Panc1 (cell line): ENCODE data around the gene TMEM115. TPM values are rescaled to one million over a fixed set of nuclear protein-coding genes. Genes with fewer than 3 reads are reported as not detected.

Experiments used
- ATAC-seq: fragments of 200-7000 bp; cut with Tn5 transposase; 2 replicates; pipeline ENCODE4 v1.9.1; 2020; ENCODE audit warnings: mild to moderate bottlenecking, moderate library complexity
- BruUV-seq: library from RNA; stranded (reverse); fragments of 400-500 nt; replicated peaks from 2 replicates; lab custom pipeline; 2021; lab: Mats Ljungman, UMichigan
- CTCF ChIA-PET: fragments of 300-600 bp; sonication (Branson Sonifier 250); formaldehyde crosslinking; loops from one replicate; lab custom pipeline; 2022; ENCODE audit warnings: antibody characterized with exemption; lab: Charles Lee
- POLR2A ChIA-PET: fragments of 300-600 bp; sonication (Branson Sonifier 250); formaldehyde crosslinking; loops from one replicate; lab custom pipeline; 2022; ENCODE audit warnings: antibody characterized with exemption; lab: Charles Lee
- DNase-seq: peaks from one replicate; pipeline ENCODE4 v3.0.0-alpha.2; 2010; ENCODE audit warnings: low read depth, low spot score
- H3K27ac ChIP-seq: 2 replicates; pipeline ENCODE4 v1.5.1; 2011; ENCODE audit warnings: mild to moderate bottlenecking, low read length, inconsistent platforms
- H3K27me3 ChIP-seq: fragments of 200-500 bp; sonication (Bioruptor generic); 2 replicates; pipeline ENCODE4 v1.6.0; 2014; ENCODE audit warnings: low read length, inconsistent platforms; ENCODE audit not compliant: control insufficient read depth, insufficient read depth
- H3K36me3 ChIP-seq: fragments of 200-500 bp; sonication (Bioruptor generic); 2 replicates; pipeline ENCODE4 v1.5.1; 2014; ENCODE audit warnings: inconsistent platforms, mild to moderate bottlenecking, low read length, moderate library complexity; ENCODE audit not compliant: control insufficient read depth, insufficient read depth
- H3K4me1 ChIP-seq: 2 replicates; pipeline ENCODE4 v1.5.1; 2011; ENCODE audit warnings: inconsistent platforms, mild to moderate bottlenecking, low read length, moderate library complexity; ENCODE audit not compliant: control insufficient read depth, insufficient read depth
- H3K4me3 ChIP-seq, 2 experiments: 2 replicates each; pipeline ENCODE4 v1.5.1; 2011 to 2012; ENCODE audit warnings: low read depth in 2 of 2, low read length in 2 of 2, mild to moderate bottlenecking in 2 of 2, inconsistent platforms in 1 of 2, moderate library complexity in 1 of 2
- H3K9me3 ChIP-seq: fragments of 200-500 bp; sonication (Bioruptor generic); 2 replicates; pipeline ENCODE4 v1.5.1; 2014; ENCODE audit warnings: low read depth, mild to moderate bottlenecking, inconsistent platforms, low read length, moderate library complexity; ENCODE audit not compliant: control insufficient read depth, insufficient read depth
- POLR2AphosphoS5 ChIP-seq: IDR thresholded peaks from 2 replicates; pipeline ENCODE4 v1.6.1; 2012; ENCODE audit warnings: mild to moderate bottlenecking, low read depth, low read length, moderate library complexity
- SIN3A ChIP-seq: IDR thresholded peaks from 2 replicates; pipeline ENCODE4 v1.6.1; 2012; ENCODE audit warnings: low read depth, mild to moderate bottlenecking, low read length, moderate library complexity, borderline replicate concordance; ENCODE audit not compliant: insufficient read depth
- TCF7L2 ChIP-seq: IDR thresholded peaks from 2 replicates; pipeline ENCODE4 v1.6.1; 2011; ENCODE audit warnings: mild to moderate bottlenecking, low read depth, low read length, inconsistent platforms
- in situ Hi-C: cut with HindIII; loops from 2 replicates; pipeline ENCODE4 v1.10.0; 2016; ENCODE audit warnings: low sequenced_read_pairs, low pct_unique_long_range_greater_than_20kb
- intact Hi-C: fragments of 100-400 bp; cut with micrococcal nuclease; formaldehyde crosslinking; loops from one replicate; pipeline ENCODE4 v1.10.0; 2022; ENCODE audit not compliant: unreplicated experiment
- total RNA-seq: library from RNA; stranded (reverse); gene quantifications from one replicate; pipeline ENCODE4 v1.2.1, GENCODE V29; 2021; ENCODE audit not compliant: unreplicated experiment
- TF ChIP-seq, protein P1 (sequence below): fragments of 450-650 bp; IDR thresholded peaks from 2 replicates; pipeline ENCODE4 v1.5.1; 2017; ENCODE audit warnings: mild to moderate bottlenecking
- TF ChIP-seq, protein P2 (sequence below), 2 experiments: IDR thresholded peaks; 2 replicates each; pipeline ENCODE4 v1.6.1; 2011 to 2012; ENCODE audit warnings: low read depth in 2 of 2, control low read depth in 1 of 2, low read length in 1 of 2, mild to moderate bottlenecking in 1 of 2, moderate library complexity in 1 of 2; ENCODE audit not compliant: insufficient read depth in 1 of 2

Gene TMEM115
- total RNA-seq, 1 experiment from 2014 or later = 30.2 TPM

DNA sequence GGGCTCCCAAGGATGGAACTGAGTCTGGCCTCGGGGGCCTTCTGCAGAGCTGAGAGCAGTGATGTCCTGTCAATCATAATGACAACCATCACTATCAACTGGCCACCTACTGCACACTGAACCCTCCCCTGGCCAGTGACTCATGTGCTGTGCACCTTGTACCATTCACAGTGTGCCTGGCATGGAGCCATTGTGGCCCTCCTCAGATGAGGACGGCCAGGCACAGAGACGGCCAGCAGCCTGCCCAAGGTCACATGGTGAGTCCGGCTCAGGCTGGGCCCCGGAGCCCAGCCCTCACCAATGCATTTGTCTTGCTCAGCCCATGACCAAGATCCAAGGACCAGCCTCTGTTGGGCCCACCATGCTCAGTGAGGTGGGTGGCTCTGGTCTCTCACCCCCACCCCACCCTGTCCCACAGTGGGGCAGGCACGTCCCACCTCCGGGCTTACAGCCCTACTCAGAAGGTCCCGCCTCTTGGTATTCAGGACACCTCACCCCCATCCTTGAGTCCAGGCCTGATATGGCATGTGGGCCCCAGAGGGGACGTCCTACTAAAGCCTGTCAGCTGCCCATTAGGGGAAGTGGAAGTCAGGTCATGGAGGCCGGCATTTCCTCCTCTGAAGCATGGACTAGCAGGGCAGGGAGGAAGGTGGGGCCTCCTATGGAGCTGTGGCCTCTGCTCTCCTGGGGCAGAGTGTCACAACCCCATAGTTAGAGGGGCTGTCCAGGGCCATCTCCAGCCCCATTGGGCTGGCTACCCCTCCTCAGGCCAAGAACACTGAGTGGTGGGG is 35.9 kb upstream of the TMEM115 start:
- no peak for TF ChIP-seq TCF7L2
- TF ChIP-seq, protein P1, sequence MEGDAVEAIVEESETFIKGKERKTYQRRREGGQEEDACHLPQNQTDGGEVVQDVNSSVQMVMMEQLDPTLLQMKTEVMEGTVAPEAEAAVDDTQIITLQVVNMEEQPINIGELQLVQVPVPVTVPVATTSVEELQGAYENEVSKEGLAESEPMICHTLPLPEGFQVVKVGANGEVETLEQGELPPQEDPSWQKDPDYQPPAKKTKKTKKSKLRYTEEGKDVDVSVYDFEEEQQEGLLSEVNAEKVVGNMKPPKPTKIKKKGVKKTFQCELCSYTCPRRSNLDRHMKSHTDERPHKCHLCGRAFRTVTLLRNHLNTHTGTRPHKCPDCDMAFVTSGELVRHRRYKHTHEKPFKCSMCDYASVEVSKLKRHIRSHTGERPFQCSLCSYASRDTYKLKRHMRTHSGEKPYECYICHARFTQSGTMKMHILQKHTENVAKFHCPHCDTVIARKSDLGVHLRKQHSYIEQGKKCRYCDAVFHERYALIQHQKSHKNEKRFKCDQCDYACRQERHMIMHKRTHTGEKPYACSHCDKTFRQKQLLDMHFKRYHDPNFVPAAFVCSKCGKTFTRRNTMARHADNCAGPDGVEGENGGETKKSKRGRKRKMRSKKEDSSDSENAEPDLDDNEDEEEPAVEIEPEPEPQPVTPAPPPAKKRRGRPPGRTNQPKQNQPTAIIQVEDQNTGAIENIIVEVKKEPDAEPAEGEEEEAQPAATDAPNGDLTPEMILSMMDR = no peak
- TF ChIP-seq, protein P2, sequence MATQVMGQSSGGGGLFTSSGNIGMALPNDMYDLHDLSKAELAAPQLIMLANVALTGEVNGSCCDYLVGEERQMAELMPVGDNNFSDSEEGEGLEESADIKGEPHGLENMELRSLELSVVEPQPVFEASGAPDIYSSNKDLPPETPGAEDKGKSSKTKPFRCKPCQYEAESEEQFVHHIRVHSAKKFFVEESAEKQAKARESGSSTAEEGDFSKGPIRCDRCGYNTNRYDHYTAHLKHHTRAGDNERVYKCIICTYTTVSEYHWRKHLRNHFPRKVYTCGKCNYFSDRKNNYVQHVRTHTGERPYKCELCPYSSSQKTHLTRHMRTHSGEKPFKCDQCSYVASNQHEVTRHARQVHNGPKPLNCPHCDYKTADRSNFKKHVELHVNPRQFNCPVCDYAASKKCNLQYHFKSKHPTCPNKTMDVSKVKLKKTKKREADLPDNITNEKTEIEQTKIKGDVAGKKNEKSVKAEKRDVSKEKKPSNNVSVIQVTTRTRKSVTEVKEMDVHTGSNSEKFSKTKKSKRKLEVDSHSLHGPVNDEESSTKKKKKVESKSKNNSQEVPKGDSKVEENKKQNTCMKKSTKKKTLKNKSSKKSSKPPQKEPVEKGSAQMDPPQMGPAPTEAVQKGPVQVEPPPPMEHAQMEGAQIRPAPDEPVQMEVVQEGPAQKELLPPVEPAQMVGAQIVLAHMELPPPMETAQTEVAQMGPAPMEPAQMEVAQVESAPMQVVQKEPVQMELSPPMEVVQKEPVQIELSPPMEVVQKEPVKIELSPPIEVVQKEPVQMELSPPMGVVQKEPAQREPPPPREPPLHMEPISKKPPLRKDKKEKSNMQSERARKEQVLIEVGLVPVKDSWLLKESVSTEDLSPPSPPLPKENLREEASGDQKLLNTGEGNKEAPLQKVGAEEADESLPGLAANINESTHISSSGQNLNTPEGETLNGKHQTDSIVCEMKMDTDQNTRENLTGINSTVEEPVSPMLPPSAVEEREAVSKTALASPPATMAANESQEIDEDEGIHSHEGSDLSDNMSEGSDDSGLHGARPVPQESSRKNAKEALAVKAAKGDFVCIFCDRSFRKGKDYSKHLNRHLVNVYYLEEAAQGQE (IDR thresholded peaks at IDR 0.05; ENCODE audit: insufficient read depth in 1 of 2, low read depth in 2 of 2, low read length in 1 of 2) = no peak
- TF ChIP-seq POLR2AphosphoS5 = no peak
- TF ChIP-seq SIN3A = no peak
- Histone ChIP-seq H3K27me3 (no peaks in the 10 kb centered on the region), H3K4me1 (no peaks in the 10 kb centered on the region), H3K27ac (no peak overlapping the region), H3K36me3 (no peaks in the 10 kb centered on the region), H3K4me3 (no peak overlapping the region), H3K9me3 (no peaks in the 10 kb centered on the region)
- POLR2A ChIA-PET = no interaction called here
- ATAC-seq = no peak
- no peak for DNase-seq
- intact Hi-C loops = no loop called here
- in situ Hi-C loops = no loop called here
- CTCF ChIA-PET = no interaction called here
- BruUV-seq = no TSS peak

DNA sequence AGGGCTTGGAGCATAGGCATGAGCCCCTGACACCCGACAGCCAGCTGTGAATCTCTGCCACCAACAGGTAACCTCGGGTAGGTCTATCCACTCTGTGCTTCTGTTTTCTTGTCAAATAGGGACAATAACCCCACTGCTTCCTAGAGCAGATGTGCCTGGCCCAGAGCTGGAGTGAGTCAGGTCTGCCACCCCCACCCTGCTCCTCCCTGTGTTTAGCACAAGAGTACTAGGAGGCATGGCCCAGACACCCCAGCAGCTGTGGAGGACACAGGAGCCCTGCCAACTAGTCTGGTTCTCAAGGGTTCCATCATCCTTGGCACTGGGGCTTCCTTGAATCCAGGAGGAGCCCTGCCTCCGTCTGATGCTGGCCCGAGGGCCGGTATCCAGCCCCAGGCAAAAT is 33.7 kb upstream of the TMEM115 start:
- H3K27me3 ChIP-seq = no peaks in the 10 kb centered on the region
- ATAC-seq (no peak), DNase-seq (no peak)
- H3K36me3 ChIP-seq = no peaks in the 10 kb centered on the region
- ChIA-PET POLR2A (no interaction called here), CTCF (no interaction called here)
- in situ Hi-C loops (no loop called here), intact Hi-C loops (no loop called here)
- H3K4me1 ChIP-seq = no peaks in the 10 kb centered on the region
- H3K27ac ChIP-seq = no peak overlapping the region
- no peak overlapping the region for H3K4me3 ChIP-seq
- no peaks in the 10 kb centered on the region for H3K9me3 ChIP-seq
- TF ChIP-seq TCF7L2 (no peak), SIN3A (no peak)
- TF ChIP-seq, protein P1 = no peak
- no TSS peak for BruUV-seq
